HUES48 (cell line): ENCODE data around the gene CNKSR2.

Experiments
- H3K27ac ChIP-seq: one replicate; pipeline ENCODE4 v1.7.0; 2013; ENCODE audit warnings: low read depth, low read length, inconsistent platforms
- H3K27me3 ChIP-seq: 2 replicates; pipeline ENCODE4 v1.6.1; 2013; ENCODE audit warnings: mild to moderate bottlenecking, low read length; ENCODE audit not compliant: control insufficient read depth, insufficient read depth
- H3K36me3 ChIP-seq: 2 replicates; pipeline ENCODE4 v1.6.1; 2013; ENCODE audit warnings: low read length; ENCODE audit not compliant: control insufficient read depth, insufficient read depth
- H3K4me1 ChIP-seq: 2 replicates; pipeline ENCODE4 v1.6.1; 2013; ENCODE audit warnings: mild to moderate bottlenecking, low read length; ENCODE audit not compliant: control insufficient read depth, insufficient read depth
- H3K4me3 ChIP-seq: 2 replicates; pipeline ENCODE4 v1.5.1; 2013; ENCODE audit warnings: mild to moderate bottlenecking, low read depth, low read length
- H3K9ac ChIP-seq: 2 replicates; pipeline ENCODE4 v1.6.1; 2013; ENCODE audit warnings: mild to moderate bottlenecking, low read depth, low read length, moderate library complexity
- H3K9me3 ChIP-seq: 2 replicates; pipeline ENCODE4 v1.6.1; 2013; ENCODE audit warnings: low read length; ENCODE audit not compliant: control insufficient read depth, insufficient read depth

CNKSR2 gene

DNA sequence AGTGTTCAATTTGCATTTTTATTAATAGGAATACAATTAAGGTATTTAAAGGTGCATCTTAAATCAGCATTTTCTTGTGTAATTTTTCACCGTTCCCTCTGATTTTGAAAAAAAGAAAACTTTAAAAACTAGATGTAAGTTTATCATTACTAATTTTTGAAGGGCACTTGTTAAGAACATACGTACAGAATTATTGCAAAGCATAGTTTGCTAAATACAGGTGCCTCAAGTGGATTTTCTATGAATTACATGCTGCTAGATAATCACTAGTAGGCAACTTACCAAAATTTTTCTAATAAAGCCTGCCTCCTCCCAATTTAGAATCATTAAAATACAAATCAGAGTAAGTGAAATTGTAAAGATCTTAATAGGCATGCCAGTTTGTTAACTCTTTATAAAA is 8.5 kb downstream of the CNKSR2 start:
- H3K4me3 ChIP-seq, result no peak overlapping the region; the same call in 1 of the 2 replicates
- no peaks in the 10 kb centered on the region for H3K27me3 ChIP-seq
- H3K36me3 ChIP-seq, result no peaks in the 10 kb centered on the region
- H3K9ac ChIP-seq, result no peak overlapping the region
- no peaks in the 10 kb centered on the region for H3K9me3 ChIP-seq
- H3K27ac ChIP-seq, result no peak overlapping the region
- H3K4me1 ChIP-seq, result peaks cover 39% of the 10 kb centered on the region

DNA sequence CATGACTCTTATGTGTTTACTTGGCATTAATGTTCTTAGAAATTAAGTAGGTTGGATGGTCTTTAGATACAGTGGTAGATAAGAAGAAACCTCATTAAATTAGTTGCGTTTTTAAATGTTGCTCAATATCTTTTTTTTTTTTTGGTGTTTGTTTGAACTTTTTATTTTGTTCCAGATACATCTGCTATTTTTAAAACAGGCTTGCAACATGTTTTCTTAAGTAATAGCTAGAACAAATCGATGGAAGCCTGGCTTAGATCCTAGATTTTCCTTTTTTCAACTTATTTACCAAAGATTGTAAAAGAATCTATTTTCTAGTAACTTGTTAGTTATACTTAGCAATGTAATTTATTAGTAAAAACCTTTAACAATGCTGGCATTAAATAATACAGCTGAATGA is 9.3 kb downstream of the CNKSR2 start:
- H3K9me3 ChIP-seq, result no peaks in the 10 kb centered on the region
- no peak overlapping the region for H3K27ac ChIP-seq
- no peak overlapping the region for H3K9ac ChIP-seq
- peaks cover 39% of the 10 kb centered on the region for H3K4me1 ChIP-seq
- H3K36me3 ChIP-seq, result no peaks in the 10 kb centered on the region
- H3K4me3 ChIP-seq, result no peak overlapping the region
- no peaks in the 10 kb centered on the region for H3K27me3 ChIP-seq

DNA sequence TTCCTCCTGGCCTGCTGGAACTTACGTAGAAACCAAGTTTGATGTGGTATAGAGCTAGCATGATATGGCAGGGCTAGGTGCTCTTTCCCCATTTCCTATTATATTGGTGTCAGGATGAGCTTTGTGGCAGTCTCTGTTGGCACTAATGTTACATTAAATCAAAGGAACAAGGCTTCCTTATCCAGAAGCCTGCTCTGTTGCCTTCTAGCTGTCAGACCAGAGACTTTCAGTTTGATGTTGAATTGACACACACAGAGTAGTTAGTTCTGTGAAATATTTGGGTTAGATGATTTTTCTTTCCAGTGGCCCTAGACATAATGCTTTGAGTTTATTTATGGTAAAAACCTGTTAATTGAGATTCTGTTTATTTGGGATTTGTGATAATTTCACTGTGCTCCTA is 10.0 kb downstream of the CNKSR2 start:
- H3K9me3 ChIP-seq, result no peaks in the 10 kb centered on the region
- peaks cover 39% of the 10 kb centered on the region for H3K4me1 ChIP-seq
- H3K36me3 ChIP-seq, result peaks cover 5% of the 10 kb centered on the region; the same call in 1 of the 2 replicates
- H3K27ac ChIP-seq, result no peak overlapping the region
- no peaks in the 10 kb centered on the region for H3K27me3 ChIP-seq
- H3K9ac ChIP-seq, result no peak overlapping the region
- no peak overlapping the region for H3K4me3 ChIP-seq

DNA sequence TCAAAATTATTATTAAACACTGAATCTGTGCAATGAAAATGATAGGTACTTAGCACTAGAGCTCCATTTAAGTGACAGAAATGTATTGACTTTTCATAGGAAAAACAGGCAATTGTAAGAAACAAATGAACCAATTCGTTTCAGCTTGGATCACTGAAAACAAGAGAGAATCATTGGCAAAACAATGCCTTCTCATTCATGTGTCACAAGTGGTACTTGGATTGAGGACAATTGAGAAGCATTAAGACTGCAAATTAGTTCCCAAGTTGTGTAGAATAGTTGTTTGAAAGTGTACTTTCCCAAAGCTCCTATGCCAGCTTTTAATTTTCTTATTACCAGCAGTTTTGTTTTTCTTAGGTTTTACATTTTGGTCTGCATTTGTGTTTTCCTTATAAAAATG is 20.6 kb downstream of the CNKSR2 start:
- Histone ChIP-seq H3K4me3 (peak overlapping the region; percentile 1; the same call in 1 of the 2 replicates), H3K9me3 (peaks cover 17% of the 10 kb centered on the region), H3K4me1 (peaks cover 47% of the 10 kb centered on the region), H3K27ac (peak overlapping the region; percentile 46), H3K36me3 (no peaks in the 10 kb centered on the region; the same call in 1 of the 2 replicates), H3K27me3 (no peaks in the 10 kb centered on the region), H3K9ac (no peak overlapping the region)

DNA sequence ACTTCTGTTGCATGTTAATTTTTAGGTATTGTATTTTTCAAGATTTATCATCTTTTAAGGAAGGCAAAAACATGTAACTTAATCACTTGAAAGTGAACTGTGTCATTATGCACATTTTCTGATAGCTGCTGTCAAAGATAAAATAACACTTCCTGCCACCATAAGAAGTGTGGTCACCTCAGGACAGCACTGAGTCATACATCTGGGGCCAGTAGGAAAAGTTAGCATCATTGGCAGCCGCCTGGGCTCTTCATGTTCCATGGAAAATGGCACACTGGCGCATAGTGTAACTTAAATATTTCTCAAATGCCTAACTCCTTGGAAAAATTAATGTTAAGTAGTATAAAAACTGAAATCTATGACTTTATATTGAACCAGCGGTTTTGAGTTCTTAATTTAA is 24.2 kb downstream of the CNKSR2 start:
- Histone ChIP-seq H3K27ac (no peak overlapping the region), H3K4me1 (peaks cover 40% of the 10 kb centered on the region), H3K36me3 (no peaks in the 10 kb centered on the region), H3K4me3 (no peak overlapping the region), H3K27me3 (no peaks in the 10 kb centered on the region), H3K9ac (no peak overlapping the region), H3K9me3 (no peaks in the 10 kb centered on the region)

DNA sequence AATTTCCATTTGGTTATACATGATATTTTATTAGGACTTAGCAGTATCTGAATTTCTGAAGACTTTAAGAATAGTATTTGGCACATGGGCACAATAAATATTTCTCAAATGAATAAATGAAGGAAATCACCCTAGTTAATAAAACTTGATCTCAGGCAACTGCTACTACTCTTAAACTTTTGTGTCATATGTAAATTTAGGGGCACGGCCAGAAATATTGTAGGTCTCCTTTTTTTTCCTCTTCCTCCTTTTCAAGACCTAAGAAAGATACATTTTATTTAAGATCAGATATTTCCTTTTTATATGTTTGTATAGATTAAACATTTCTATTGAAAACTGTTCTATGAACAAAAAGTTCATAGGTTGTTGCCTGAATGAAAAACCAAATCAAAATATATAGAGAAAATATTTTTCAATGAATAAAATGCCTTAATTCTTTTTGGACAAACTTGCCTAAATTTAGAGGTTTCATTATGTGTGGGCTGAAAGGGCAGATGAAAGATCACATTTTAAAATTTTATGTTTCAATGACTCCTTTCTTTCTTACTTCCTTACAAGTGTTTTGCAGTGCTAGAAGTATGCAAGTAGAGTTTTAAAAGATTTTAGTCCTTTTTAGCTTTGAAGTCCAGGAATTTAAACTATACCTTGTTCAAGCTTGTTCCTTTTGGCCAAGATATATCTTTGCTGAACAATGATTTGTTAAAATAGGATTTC is 26.3 kb downstream of the CNKSR2 start:
- Histone ChIP-seq H3K27ac (no peak overlapping the region), H3K27me3 (no peaks in the 10 kb centered on the region), H3K4me1 (peaks cover 18% of the 10 kb centered on the region), H3K4me3 (no peak overlapping the region), H3K9ac (no peak overlapping the region), H3K9me3 (no peaks in the 10 kb centered on the region), H3K36me3 (no peaks in the 10 kb centered on the region)

DNA sequence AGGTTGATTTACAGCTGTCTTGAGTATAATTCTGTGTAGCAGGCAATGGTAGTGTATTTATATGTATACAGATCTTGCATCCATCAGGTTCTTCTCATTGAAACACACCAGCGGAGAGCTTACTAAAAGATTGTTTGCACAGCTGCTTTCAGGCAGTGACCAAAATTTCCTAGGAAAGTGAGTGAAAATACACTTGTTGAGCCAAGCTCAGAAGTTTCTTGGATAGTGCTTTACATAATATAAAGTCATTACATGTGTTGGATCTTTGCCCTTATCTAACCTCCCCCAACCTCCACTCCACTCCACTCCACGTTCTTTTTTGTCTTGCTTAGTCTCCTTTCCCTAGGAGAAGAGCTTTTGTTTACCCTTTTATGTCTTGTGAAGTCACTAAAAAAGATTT is 34.1 kb downstream of the CNKSR2 start:
- Histone ChIP-seq H3K36me3 (0 out of 2 replicates have a peak, but pooled peaks cover 2% of the 10 kb centered on the region), H3K4me1 (peaks cover 13% of the 10 kb centered on the region), H3K9me3 (no peaks in the 10 kb centered on the region), H3K4me3 (no peak overlapping the region), H3K9ac (no peak overlapping the region), H3K27ac (no peak overlapping the region), H3K27me3 (no peaks in the 10 kb centered on the region)

DNA sequence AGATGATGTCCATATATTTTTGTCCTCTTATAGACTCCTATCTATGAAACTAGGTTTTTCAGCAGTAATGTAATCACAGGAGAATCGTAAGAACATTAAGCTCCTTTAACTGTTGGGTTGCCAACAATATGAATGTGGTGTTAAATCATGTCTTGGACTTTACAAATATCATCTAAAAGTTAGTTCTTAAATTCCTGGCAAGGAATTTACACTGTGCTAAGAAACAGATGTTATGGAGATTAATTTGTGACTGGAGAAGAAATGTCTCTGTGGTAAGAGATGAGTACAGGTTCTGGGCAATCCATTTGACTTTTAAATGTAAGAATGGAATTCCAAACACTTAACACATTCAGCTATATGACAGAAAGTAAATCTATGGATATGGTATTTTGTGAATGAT is 34.6 kb downstream of the CNKSR2 start:
- H3K9ac ChIP-seq, result no peak overlapping the region
- H3K27ac ChIP-seq, result no peak overlapping the region
- 0 out of 2 replicates have a peak, but pooled peaks cover 2% of the 10 kb centered on the region for H3K36me3 ChIP-seq
- H3K9me3 ChIP-seq, result no peaks in the 10 kb centered on the region
- H3K4me3 ChIP-seq, result no peak overlapping the region
- peaks cover 13% of the 10 kb centered on the region for H3K4me1 ChIP-seq
- H3K27me3 ChIP-seq, result no peaks in the 10 kb centered on the region

DNA sequence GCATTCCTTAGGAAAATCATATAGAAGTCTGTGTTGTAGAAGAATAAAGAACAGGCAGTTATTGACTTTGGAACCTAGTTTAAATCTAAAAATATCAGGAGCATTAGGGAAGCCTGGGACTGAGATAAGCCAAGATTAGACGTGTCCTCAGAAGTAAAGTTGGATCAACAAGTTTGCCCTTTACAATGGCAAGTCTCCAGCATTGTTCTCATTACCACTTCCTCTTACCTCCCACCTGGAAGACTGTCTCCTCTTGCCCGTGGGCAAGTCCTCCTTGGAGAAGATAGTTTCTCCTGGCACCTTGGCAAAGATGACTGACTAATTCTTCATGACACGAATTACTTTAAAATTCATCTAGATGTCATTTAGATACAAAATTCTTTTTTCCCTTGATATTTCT is 37.8 kb downstream of the CNKSR2 start:
- H3K4me3 ChIP-seq, result no peak overlapping the region
- no peak overlapping the region for H3K27ac ChIP-seq
- 0 out of 2 replicates have a peak, but pooled peaks cover 2% of the 10 kb centered on the region for H3K36me3 ChIP-seq
- peaks cover 13% of the 10 kb centered on the region for H3K4me1 ChIP-seq
- no peak overlapping the region for H3K9ac ChIP-seq
- no peaks in the 10 kb centered on the region for H3K27me3 ChIP-seq
- H3K9me3 ChIP-seq, result no peaks in the 10 kb centered on the region

DNA sequence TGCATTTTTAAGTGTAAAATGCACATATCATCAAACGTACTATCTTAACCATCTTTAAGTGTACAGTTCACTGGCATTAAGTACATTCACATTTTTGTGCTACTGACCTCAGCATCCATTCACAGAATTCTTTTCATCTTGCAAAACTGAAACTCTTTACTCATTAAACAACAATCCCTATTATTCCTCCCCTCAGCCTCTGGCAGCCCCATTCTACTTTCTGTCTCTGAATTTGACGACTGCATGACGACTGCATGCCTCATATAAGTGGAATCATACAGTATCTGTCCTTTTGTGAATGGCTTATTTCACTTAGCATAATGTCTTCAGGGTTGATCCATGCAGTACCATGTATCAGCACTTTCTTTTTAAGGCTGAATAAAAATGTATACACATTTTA is 38.7 kb downstream of the CNKSR2 start:
- Histone ChIP-seq H3K9ac (no peak overlapping the region), H3K27ac (no peak overlapping the region), H3K4me3 (no peak overlapping the region), H3K9me3 (no peaks in the 10 kb centered on the region), H3K4me1 (peaks cover 10% of the 10 kb centered on the region), H3K36me3 (0 out of 2 replicates have a peak, but pooled peaks cover 2% of the 10 kb centered on the region), H3K27me3 (no peaks in the 10 kb centered on the region)

DNA sequence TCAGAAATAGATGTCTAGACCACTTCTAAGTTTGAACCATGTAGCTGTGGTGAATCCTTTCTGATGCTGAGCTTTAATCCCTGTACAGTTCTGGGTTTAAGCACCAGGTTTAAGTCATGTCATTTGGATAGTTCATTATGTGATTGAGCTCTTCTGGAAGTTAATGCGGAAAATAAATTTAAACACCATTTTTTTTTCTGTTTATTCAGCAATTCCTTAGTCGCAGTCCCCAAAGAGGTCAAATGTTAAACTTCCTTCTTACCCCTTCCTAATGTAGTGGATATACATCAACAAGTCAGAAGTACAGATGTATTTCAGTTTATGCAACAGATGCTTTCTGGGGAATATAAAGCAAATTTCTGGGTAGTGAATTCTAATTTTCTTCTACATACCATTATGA is 52.9 kb downstream of the CNKSR2 start:
- no peaks in the 10 kb centered on the region for H3K27me3 ChIP-seq
- H3K36me3 ChIP-seq, result peaks cover 20% of the 10 kb centered on the region
- no peak overlapping the region for H3K27ac ChIP-seq
- H3K4me1 ChIP-seq, result no peaks in the 10 kb centered on the region
- no peak overlapping the region for H3K4me3 ChIP-seq
- H3K9ac ChIP-seq, result no peak overlapping the region
- H3K9me3 ChIP-seq, result no peaks in the 10 kb centered on the region
